Retinal pigment epithelial cell (primary cell): ENCODE results near the gene KIF9.
A peak's percentile ranks its signal among the peaks of the same experiment; 100 is the strongest.

ENCODE experiments used
- DNase-seq: peaks from one replicate; pipeline ENCODE4 v3.0.0-alpha.2; 2010; ENCODE audit warnings: low read depth
- H3K4me3 ChIP-seq: 2 replicates; pipeline ENCODE4 v1.5.1; 2011; ENCODE audit warnings: mild to moderate bottlenecking, low read length, control low read depth, moderate library complexity
- TF ChIP-seq, protein P1 (sequence below): conservative IDR thresholded peaks from 2 replicates; pipeline ENCODE4 v1.5.1; 2011; ENCODE audit warnings: low read depth, low read length, control low read depth, inconsistent platforms

Gene KIF9

DNA sequence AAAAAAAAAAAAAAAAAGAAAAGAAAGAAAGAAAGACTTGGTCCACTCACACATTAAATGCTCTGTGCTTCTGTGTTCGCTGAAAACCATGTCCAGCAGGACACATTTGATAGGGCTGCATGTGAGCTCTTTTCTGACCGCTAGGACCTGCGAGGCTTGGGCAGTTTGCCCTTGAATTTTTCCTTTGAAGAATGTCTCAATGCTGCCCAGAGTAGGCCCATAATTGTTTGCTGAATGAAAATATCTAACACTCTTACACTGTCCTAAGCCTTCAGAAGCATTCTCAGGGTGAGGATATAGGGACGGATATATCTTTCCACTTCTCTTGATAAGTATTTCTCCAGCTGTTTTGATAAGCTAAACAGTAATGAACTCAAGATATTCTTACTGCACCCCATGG is 6.0 kb downstream of the KIF9 start:
- no peak for DNase-seq
- H3K4me3 ChIP-seq = no peak overlapping the region
- TF ChIP-seq, protein P1, sequence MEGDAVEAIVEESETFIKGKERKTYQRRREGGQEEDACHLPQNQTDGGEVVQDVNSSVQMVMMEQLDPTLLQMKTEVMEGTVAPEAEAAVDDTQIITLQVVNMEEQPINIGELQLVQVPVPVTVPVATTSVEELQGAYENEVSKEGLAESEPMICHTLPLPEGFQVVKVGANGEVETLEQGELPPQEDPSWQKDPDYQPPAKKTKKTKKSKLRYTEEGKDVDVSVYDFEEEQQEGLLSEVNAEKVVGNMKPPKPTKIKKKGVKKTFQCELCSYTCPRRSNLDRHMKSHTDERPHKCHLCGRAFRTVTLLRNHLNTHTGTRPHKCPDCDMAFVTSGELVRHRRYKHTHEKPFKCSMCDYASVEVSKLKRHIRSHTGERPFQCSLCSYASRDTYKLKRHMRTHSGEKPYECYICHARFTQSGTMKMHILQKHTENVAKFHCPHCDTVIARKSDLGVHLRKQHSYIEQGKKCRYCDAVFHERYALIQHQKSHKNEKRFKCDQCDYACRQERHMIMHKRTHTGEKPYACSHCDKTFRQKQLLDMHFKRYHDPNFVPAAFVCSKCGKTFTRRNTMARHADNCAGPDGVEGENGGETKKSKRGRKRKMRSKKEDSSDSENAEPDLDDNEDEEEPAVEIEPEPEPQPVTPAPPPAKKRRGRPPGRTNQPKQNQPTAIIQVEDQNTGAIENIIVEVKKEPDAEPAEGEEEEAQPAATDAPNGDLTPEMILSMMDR = no peak

DNA sequence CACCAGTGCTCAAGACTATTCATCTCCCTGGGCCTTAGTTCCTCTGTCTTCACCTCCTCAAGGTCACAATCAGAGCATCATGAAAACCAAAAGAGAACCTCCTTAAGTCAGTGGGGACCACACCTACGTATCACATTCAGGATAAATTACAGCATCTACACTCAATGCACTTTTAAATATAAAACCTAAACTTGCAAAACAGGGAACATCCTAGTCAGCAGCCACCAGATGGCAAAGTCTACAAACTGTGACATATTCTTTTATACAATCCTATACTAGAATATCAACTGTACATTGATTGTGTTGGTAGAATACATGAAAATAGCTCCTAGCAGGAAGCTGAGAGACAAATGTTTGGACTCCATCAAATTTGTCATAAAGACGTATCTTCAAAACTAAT is 7.9 kb downstream of the KIF9 start:
- TF ChIP-seq, protein P1 = no peak
- DNase-seq = no peak

GRCh38 chr3:47273564-47273963 is 9.0 kb downstream of the KIF9 start:
- TF ChIP-seq, protein P1 = peak; percentile 17
- no peak for DNase-seq
- no peak overlapping the region for H3K4me3 ChIP-seq

More for the DNA sequence above, 7.9 kb downstream of the KIF9 start:
- H3K4me3 ChIP-seq = no peak overlapping the region

DNA sequence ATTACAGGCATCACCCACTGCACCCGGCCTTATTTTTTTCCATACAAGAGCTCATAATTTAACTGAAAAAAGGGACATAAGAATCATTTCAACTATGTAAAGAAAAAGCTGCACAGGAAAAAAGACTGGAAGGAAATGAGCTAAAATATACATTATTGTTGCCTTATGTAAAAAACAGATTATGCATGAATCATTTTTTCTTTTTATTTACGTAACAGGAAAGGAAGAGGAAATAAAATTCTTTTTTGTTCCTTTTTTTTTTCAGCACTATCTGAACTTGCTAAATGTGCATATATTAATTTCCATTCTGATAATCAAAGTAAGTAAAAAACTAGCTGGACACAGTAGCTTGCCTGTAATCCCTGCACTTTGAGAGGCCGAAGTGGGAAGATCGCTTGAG is 12.1 kb downstream of the KIF9 start:
- no peak for DNase-seq
- H3K4me3 ChIP-seq = no peak overlapping the region
- TF ChIP-seq, protein P1 = no peak

- no peak overlapping the region for H3K4me3 ChIP-seq
- DNase-seq = no peak
- TF ChIP-seq, protein P1 = no peak
These were observed 15.1 kb downstream of the KIF9 start for GRCh38 chr3:47267490-47267824.

GRCh38 chr3:47266709-47267489 is 15.7 kb downstream of the KIF9 start:
- peak; percentile 68 for DNase-seq
- TF ChIP-seq, protein P1 = no peak
- no peak overlapping the region for H3K4me3 ChIP-seq

GRCh38 chr3:47265725-47266428 is 16.7 kb downstream of the KIF9 start:
- TF ChIP-seq, protein P1 = no peak
- no peak for DNase-seq
- H3K4me3 ChIP-seq = no peak overlapping the region
